ENCODE measurements around the gene INTS4.
"Not testable (repeated sequence)": the region's sequence is repeated elsewhere in the genome, so short reads cannot be mapped to it uniquely, and the experiment has no call there.

DNA sequence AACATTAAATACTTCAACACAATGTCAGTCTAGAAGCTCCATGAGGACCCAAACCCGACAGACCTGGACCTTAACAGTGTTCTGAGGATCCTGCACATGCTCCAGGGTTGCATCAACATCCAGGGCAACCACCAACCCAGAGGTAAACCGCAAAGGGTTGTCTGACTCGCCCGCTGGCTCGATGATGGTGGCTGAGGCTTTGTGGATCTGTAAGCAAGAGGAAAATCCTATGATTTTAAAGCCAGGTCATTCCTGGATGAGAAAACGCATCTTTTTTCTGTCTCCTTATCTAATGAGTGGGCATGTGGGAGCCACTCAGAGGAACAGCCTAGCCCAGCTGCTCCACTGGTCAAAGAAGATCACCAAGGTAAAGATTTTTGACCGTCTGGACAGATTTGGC, 103.2 kb downstream of the INTS4 start:
- not testable (repeated sequence) for TF ChIP-seq POLR2A (IDR thresholded peaks at IDR 0.05)
- TF ChIP-seq, protein P1, sequence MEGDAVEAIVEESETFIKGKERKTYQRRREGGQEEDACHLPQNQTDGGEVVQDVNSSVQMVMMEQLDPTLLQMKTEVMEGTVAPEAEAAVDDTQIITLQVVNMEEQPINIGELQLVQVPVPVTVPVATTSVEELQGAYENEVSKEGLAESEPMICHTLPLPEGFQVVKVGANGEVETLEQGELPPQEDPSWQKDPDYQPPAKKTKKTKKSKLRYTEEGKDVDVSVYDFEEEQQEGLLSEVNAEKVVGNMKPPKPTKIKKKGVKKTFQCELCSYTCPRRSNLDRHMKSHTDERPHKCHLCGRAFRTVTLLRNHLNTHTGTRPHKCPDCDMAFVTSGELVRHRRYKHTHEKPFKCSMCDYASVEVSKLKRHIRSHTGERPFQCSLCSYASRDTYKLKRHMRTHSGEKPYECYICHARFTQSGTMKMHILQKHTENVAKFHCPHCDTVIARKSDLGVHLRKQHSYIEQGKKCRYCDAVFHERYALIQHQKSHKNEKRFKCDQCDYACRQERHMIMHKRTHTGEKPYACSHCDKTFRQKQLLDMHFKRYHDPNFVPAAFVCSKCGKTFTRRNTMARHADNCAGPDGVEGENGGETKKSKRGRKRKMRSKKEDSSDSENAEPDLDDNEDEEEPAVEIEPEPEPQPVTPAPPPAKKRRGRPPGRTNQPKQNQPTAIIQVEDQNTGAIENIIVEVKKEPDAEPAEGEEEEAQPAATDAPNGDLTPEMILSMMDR (IDR thresholded peaks at IDR 0.05), result not testable (repeated sequence)
